Bronchial smooth muscle cell (primary cell): Measurements from ENCODE around the gene CRYBB1. TPM values are rescaled to one million over a fixed set of nuclear protein-coding genes. Genes with fewer than 3 reads are reported as not detected.

Experiments used
- total RNA-seq: library from RNA; depleted of rRNA; stranded (reverse); fragments of >200 nt; gene quantifications from 2 replicates; pipeline ENCODE4 v1.2.1, GENCODE V29; 2014

Gene CRYBB1
- not detected in 2 replicates for total RNA-seq

GRCh38 chr22:26617271-26618199, at the start of gene CRYBB1:
CRYBB1 (minus strand) TSS chr22:26618027; CDS start chr22:26616319, 1,708 bp downstream.

GRCh38 chr22:26656891-26657851, 39.3 kb upstream of the CRYBB1 start, which contains the start of gene MIAT:
MIAT (plus strand) TSS chr22:26657588.

DNA sequence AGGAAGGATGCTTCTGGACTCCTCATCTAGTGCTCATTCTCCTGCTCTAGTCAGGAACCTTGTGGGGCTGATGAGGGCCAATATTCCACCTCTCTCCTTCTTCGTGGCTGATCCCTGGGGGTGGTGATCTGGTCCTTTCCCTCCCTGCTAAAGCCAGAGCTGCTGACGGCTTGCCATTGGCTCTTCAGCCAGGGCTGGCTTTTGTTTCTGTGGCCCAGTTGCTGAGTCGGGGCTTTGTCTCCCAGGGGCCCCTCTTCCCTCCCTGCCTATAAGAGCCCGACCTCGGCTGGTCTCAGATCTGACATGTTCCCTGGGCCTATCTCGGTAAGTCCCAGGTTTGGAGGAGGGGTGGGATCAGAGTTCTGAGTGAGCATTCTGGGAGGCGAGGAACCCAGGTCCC, 3.8 kb upstream of the CRYBB1 start, which contains the start of gene CRYBA4:
Gene CRYBA4 (plus strand): TSS at position 301 of the 400 bp plus-strand sequence. CDS start 634 bp downstream, outside the sequence.

GRCh38 chr22:26589845-26590736, 27.7 kb downstream of the CRYBB1 start, which contains the start of gene TPST2:
TPST2 (minus strand) TSS chr22:26590132; CDS start chr22:26541630, 48,502 bp downstream.

Other genes starting within 250 kb of the CRYBB1 start
- 0.79 and 1.2 TPM in 2 replicates for gene ASPHD2, start 188.8 kb downstream of the CRYBB1 start, total RNA-seq
- gene HPS4, start 134.2 kb downstream of the CRYBB1 start, total RNA-seq: 22.9 and 29.4 TPM in 2 replicates
- 5.4 and 14.2 TPM in 2 replicates for gene SRRD, start 134.2 kb downstream of the CRYBB1 start, total RNA-seq
- gene TFIP11, start 105.6 kb downstream of the CRYBB1 start, total RNA-seq: 30.9 and 51.4 TPM in 2 replicates
- 7.4 and 16.2 TPM in 2 replicates for gene TPST2, start 27.9 kb downstream of the CRYBB1 start, total RNA-seq
- not detected in 2 replicates for gene CRYBA4, start 3.9 kb upstream of the CRYBB1 start, total RNA-seq
- gene MIAT, start 39.6 kb upstream of the CRYBB1 start, total RNA-seq: 1.4 and 3.5 TPM in 2 replicates